Measurements from ENCODE around the gene ZNF512.

GRCh38 chr2:27613985-27614384, 31.1 kb downstream of the ZNF512 start:
- no peak for TF ChIP-seq CTCF (IDR thresholded peaks at IDR 0.05)
- TF ChIP-seq EZH2 (IDR thresholded peaks at IDR 0.05; ENCODE audit: borderline replicate concordance, insufficient read depth, low read depth, low read length, poor library complexity, severe bottlenecking): no peak

Data from B cell (primary cell).